ENCODE results near the gene ULK4.

DNA sequence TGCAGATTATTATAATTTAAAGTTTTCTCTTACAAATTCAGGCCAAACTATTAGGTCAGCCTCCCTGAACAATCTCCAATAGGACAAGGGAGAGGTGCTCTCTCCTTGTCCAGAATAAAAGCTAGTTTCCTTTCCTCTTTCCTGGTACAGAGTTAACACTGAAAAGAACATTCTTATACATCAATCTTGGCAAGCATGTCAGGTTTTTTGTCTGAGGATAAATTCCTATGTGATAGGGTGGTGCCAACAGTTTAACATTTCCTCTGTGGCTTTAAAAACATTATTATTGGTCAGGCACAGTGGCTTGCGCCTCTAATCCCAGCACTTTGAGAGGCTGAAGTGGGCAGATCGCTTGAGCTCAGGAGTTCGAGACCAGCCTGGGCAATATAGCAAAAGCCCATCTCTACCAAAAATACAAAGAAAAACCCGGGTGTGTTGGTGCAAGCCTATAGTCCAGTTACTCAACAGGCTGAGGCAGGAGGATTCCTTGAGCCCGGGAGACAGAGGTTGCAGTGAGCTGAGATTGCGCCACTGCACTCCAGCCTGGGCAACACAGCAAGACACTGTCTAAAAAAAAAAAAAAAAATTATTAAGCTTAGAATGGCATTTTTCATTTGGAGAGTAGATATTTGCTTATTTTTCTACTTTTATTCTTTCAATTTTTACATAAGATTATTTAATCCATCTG lies 13.7 kb upstream of the ULK4 start:
- TF ChIP-seq POLR2A (IDR thresholded peaks at IDR 0.05; ENCODE audit: low read depth, low read length) (no peak), TAF1 (IDR thresholded peaks at IDR 0.05; ENCODE audit: low read depth, low read length) (no peak)

Measured in GM12891 (cell line).